Measurements from ENCODE around the gene PUSL1. TPM values are rescaled to one million over a fixed set of nuclear protein-coding genes. Genes with fewer than 3 reads are reported as not detected.

PUSL1 gene
- total RNA-seq, 1 experiment from 2014 or later = 18.9 TPM

DNA sequence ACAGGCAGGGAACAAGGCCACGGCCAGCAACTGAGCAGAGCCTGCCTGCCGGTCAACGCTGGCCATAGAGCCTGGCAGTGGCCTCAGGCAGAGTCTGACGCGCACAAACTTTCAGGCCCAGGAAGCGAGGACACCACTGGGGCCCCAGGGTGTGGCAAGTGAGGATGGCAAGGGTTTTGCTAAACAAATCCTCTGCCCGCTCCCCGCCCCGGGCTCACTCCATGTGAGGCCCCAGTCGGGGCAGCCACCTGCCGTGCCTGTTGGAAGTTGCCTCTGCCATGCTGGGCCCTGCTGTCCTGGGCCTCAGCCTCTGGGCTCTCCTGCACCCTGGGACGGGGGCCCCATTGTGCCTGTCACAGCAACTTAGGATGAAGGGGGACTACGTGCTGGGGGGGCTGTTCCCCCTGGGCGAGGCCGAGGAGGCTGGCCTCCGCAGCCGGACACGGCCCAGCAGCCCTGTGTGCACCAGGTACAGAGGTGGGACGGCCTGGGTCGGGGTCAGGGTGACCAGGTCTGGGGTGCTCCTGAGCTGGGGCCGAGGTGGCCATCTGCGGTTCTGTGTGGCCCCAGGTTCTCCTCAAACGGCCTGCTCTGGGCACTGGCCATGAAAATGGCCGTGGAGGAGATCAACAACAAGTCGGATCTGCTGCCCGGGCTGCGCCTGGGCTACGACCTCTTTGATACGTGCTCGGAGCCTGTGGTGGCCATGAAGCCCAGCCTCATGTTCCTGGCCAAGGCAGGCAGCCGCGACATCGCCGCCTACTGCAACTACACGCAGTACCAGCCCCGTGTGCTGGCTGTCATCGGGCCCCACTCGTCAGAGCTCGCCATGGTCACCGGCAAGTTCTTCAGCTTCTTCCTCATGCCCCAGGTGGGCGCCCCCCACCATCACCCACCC lies 22.9 kb downstream of the PUSL1 start, which contains the start of gene TAS1R3:
Gene TAS1R3 (plus strand): TSS at position 213 of the 898 bp plus-strand sequence. CDS start 66 bp downstream, at position 279.
- Histone ChIP-seq H3F3A (ENCODE audit: insufficient read depth, low read depth) (peaks cover 31% of the 10 kb centered on the region; the same call in 1 of the 2 replicates), H3K27me3 (ENCODE audit: insufficient read depth, low read depth) (no peaks in the 10 kb centered on the region), H3K4me2 (peak within 1 kb of the TSS; percentile 65), H3K9me2 (ENCODE audit: insufficient read depth) (no peaks in the 10 kb centered on the region), H3K79me2 (ENCODE audit: low read depth) (peaks cover 11% of the 10 kb centered on the region), H3K4me1 (replicated peaks; ENCODE audit: insufficient read depth) (peaks cover 19% of the 10 kb centered on the region), H3K9me3 (ENCODE audit: insufficient read depth, low read depth) (no peaks in the 10 kb centered on the region), H3K36me3 (ENCODE audit: low read depth) (no peaks in the 10 kb centered on the region), H3K4me3 (no peak within 1 kb of the TSS), H2AFZ (no peak within 1 kb of the TSS), H4K20me1 (ENCODE audit: insufficient read depth) (peaks cover 3% of the 10 kb centered on the region; the same call in 1 of the 2 replicates), H3K27ac (peak within 1 kb of the TSS; percentile 10; the same call in 1 of the 2 replicates)
- POLR2A ChIA-PET (ENCODE audit: unreplicated experiment) = no interaction called here
- BruUV-seq (replicated peaks) = no TSS peak
- peak in 1 of 2 experiments; percentile 69 for DNase-seq
- CTCF ChIA-PET = no interaction called here
- intact Hi-C loops (cut with micrococcal nuclease; ENCODE audit: unreplicated experiment) = loop anchor here (2.0 kb wide), 1 partner anchor 13 kb away; no protein-coding TSS in a partner anchor
- TF ChIP-seq EZH2 (IDR thresholded peaks at IDR 0.05; ENCODE audit: low read depth) = no peak

DNA sequence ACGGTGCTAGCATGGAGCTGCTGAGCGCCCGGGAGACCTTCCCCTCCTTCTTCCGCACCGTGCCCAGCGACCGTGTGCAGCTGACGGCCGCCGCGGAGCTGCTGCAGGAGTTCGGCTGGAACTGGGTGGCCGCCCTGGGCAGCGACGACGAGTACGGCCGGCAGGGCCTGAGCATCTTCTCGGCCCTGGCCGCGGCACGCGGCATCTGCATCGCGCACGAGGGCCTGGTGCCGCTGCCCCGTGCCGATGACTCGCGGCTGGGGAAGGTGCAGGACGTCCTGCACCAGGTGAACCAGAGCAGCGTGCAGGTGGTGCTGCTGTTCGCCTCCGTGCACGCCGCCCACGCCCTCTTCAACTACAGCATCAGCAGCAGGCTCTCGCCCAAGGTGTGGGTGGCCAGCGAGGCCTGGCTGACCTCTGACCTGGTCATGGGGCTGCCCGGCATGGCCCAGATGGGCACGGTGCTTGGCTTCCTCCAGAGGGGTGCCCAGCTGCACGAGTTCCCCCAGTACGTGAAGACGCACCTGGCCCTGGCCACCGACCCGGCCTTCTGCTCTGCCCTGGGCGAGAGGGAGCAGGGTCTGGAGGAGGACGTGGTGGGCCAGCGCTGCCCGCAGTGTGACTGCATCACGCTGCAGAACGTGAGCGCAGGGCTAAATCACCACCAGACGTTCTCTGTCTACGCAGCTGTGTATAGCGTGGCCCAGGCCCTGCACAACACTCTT lies 23.8 kb downstream of the PUSL1 start:
- H3K9me3 ChIP-seq (ENCODE audit: insufficient read depth, low read depth) = no peaks in the 10 kb centered on the region
- intact Hi-C loops (cut with micrococcal nuclease; ENCODE audit: unreplicated experiment) = no loop called here
- H2AFZ ChIP-seq = no peak overlapping the region
- peaks cover 17% of the 10 kb centered on the region for H3K4me1 ChIP-seq (replicated peaks; ENCODE audit: insufficient read depth)
- POLR2A ChIA-PET (ENCODE audit: unreplicated experiment) = no interaction called here
- peaks cover 35% of the 10 kb centered on the region; the same call in 1 of the 2 replicates for H3F3A ChIP-seq (ENCODE audit: insufficient read depth, low read depth)
- CTCF ChIA-PET = no interaction called here
- H3K79me2 ChIP-seq (ENCODE audit: low read depth) = 0 out of 2 replicates have a peak, but pooled peaks cover 3% of the 10 kb centered on the region
- no peaks in the 10 kb centered on the region for H3K27me3 ChIP-seq (ENCODE audit: insufficient read depth, low read depth)
- no peak for DNase-seq
- peaks cover 5% of the 10 kb centered on the region for H4K20me1 ChIP-seq (ENCODE audit: insufficient read depth)
- H3K4me2 ChIP-seq = no peak overlapping the region
- TF ChIP-seq CTCF (conservative IDR thresholded peaks at IDR 0.05) (no peak), EZH2 (IDR thresholded peaks at IDR 0.05; ENCODE audit: low read depth) (no peak)
- H3K36me3 ChIP-seq (ENCODE audit: low read depth) = no peaks in the 10 kb centered on the region
- H3K9me2 ChIP-seq (ENCODE audit: insufficient read depth) = no peaks in the 10 kb centered on the region
- H3K27ac ChIP-seq = no peak overlapping the region
- no TSS peak for BruUV-seq (replicated peaks)
- H3K4me3 ChIP-seq = no peak overlapping the region

DNA sequence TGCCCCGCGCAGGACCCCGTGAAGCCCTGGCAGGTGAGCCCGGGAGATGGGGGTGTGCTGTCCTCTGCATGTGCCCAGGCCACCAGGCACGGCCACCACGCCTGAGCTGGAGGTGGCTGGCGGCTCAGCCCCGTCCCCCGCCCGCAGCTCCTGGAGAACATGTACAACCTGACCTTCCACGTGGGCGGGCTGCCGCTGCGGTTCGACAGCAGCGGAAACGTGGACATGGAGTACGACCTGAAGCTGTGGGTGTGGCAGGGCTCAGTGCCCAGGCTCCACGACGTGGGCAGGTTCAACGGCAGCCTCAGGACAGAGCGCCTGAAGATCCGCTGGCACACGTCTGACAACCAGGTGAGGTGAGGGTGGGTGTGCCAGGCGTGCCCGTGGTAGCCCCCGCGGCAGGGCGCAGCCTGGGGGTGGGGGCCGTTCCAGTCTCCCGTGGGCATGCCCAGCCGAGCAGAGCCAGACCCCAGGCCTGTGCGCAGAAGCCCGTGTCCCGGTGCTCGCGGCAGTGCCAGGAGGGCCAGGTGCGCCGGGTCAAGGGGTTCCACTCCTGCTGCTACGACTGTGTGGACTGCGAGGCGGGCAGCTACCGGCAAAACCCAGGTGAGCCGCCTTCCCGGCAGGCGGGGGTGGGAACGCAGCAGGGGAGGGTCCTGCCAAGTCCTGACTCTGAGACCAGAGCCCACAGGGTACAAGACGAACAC lies 24.5 kb downstream of the PUSL1 start:
- H3K4me2 ChIP-seq = no peak overlapping the region
- no peaks in the 10 kb centered on the region for H3K36me3 ChIP-seq (ENCODE audit: low read depth)
- no peak overlapping the region for H3K27ac ChIP-seq
- no TSS peak for BruUV-seq (replicated peaks)
- peaks cover 9% of the 10 kb centered on the region for H4K20me1 ChIP-seq (ENCODE audit: insufficient read depth)
- H2AFZ ChIP-seq = no peak overlapping the region
- no peaks in the 10 kb centered on the region for H3K79me2 ChIP-seq (ENCODE audit: low read depth)
- TF ChIP-seq CTCF (conservative IDR thresholded peaks at IDR 0.05) = no peak
- TF ChIP-seq EZH2 (IDR thresholded peaks at IDR 0.05; ENCODE audit: low read depth) = no peak
- intact Hi-C loops (cut with micrococcal nuclease; ENCODE audit: unreplicated experiment) = no loop called here
- ChIA-PET CTCF (no interaction called here), POLR2A (ENCODE audit: unreplicated experiment) (no interaction called here)
- H3K9me2 ChIP-seq (ENCODE audit: insufficient read depth) = no peaks in the 10 kb centered on the region
- H3K9me3 ChIP-seq (ENCODE audit: insufficient read depth, low read depth) = no peaks in the 10 kb centered on the region
- H3K4me3 ChIP-seq = no peak overlapping the region
- peaks cover 38% of the 10 kb centered on the region; the same call in 1 of the 2 replicates for H3F3A ChIP-seq (ENCODE audit: insufficient read depth, low read depth)
- H3K27me3 ChIP-seq (ENCODE audit: insufficient read depth, low read depth) = no peaks in the 10 kb centered on the region
- H3K4me1 ChIP-seq (replicated peaks; ENCODE audit: insufficient read depth) = peaks cover 17% of the 10 kb centered on the region
- DNase-seq = no peak
